ENCODE data around the gene CSMD2.
A peak's percentile ranks its signal among the peaks of the same experiment; 100 is the strongest.

Gene CSMD2

DNA sequence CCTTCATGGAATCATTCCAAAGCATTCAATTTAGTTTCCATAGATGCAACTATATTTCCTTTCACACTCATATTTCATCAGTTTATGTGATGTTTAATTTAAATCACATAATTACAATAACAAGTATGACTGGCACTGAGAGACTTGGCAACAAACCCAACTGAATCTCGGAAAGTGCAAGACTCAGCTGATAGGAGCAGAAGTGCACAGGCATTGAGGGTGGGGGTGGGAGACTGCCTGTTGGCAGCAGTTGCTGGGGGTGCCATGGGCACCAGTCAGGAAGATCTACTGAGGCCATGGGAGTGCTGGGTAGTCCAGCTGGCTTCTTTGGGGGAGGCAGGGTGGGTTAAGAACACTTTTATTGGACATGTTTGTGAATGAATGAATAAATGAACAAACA is 311.6 kb downstream of the CSMD2 start:
- H3K4me3 ChIP-seq (ENCODE audit: low read depth, low read length), result no peak overlapping the region
- TF ChIP-seq CTCF (IDR thresholded peaks at IDR 0.05; ENCODE audit: low read depth, low read length), result no peak
- in situ Hi-C loops (cut with HindIII; ENCODE audit: low sequenced_read_pairs), result no loop called here

DNA sequence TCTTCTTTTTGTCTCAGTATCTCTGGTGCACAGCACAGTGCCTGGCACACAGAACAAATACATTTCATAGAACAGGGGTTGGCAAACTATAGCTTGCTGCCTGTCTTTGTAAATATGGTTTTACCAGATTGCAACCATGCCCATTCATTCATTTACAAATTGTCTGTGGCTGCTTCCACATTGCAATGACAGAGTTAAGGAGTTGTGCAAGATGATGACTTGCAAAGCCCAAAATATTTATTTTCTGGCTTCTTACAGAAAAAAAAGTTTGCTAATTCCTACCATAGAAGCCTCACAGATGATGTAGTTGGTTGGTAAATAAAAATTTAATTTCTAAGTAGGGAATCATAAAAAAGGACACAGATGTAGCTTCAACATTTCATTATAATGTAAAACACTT is 312.3 kb downstream of the CSMD2 start:
- in situ Hi-C loops (cut with HindIII; ENCODE audit: low sequenced_read_pairs), result no loop called here
- no peak for DNase-seq (ENCODE audit: low read depth, low spot score)
- no peak overlapping the region for H3K4me3 ChIP-seq (ENCODE audit: low read depth, low read length)
- TF ChIP-seq CTCF (IDR thresholded peaks at IDR 0.05; ENCODE audit: low read depth, low read length), result no peak

More for the DNA sequence above, 311.6 kb downstream of the CSMD2 start:
- DNase-seq (ENCODE audit: low read depth, low spot score), result no peak

GRCh38 chr1:33850481-33850880 is 314.5 kb downstream of the CSMD2 start:
- DNase-seq (ENCODE audit: low read depth, low spot score), result no peak
- H3K4me3 ChIP-seq (ENCODE audit: low read depth, low read length), result no peak overlapping the region
- in situ Hi-C loops (cut with HindIII; ENCODE audit: low sequenced_read_pairs), result no loop called here
- TF ChIP-seq CTCF (IDR thresholded peaks at IDR 0.05; ENCODE audit: low read depth, low read length), result no peak

DNA sequence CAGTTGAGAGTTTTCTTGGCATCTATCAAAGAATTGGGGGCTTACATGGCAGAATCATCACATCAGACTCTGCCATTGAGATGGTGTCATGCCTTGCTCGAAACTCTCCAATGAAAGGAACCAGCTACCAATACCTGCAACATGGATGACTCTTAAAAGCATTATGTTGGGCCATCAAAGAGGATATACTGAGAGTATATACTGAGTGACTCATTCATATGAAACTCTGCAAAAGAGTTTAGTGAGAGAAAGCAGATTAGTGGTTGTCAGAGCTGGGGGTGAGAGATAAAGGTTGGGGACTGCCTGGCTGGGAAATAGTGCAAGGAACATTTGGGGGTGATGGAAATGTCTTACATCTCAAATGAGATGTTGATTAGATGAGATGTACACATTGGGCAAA is 315.8 kb downstream of the CSMD2 start:
- no peak for TF ChIP-seq CTCF (IDR thresholded peaks at IDR 0.05; ENCODE audit: low read depth, low read length)
- H3K4me3 ChIP-seq (ENCODE audit: low read depth, low read length), result no peak overlapping the region
- no peak for DNase-seq (ENCODE audit: low read depth, low spot score)
- in situ Hi-C loops (cut with HindIII; ENCODE audit: low sequenced_read_pairs), result no loop called here

DNA sequence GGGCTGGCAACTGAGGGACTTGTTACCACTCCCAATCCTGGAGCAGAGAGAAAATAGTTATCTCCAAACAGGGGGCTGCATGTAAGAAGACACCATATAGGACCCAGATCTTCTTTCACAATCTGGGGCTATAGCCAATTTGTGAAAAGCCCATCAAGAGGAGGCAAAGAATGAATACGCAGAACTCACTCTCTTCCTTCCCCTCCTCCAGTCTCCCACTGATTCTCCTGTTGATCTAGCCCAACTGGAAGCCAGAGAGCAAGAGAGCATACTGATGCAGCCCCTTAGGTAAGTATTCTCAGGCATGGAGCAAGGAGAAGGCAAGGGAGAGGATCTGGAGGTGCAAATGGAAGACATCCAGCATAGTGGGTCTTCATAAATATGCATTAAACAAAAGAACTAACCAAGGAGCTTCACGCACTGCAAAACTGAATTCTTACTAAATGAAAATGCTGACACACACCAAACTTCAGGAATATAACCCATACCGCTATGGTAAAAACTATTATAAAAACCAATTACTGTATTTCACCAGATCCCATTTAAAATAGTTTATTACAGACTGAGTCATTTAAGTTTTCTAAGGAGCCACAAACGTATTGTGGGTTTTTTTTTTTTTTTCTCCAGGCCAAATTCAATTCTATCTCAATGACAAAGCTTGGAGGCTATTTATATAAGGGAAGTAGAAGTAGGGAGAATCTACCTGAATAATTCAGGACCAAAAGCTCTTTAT is 316.7 kb downstream of the CSMD2 start:
- no peak for TF ChIP-seq CTCF (IDR thresholded peaks at IDR 0.05; ENCODE audit: low read depth, low read length)
- no peak overlapping the region for H3K4me3 ChIP-seq (ENCODE audit: low read depth, low read length)
- in situ Hi-C loops (cut with HindIII; ENCODE audit: low sequenced_read_pairs), result no loop called here
- DNase-seq (ENCODE audit: low read depth, low spot score), result peak; percentile 38

DNA sequence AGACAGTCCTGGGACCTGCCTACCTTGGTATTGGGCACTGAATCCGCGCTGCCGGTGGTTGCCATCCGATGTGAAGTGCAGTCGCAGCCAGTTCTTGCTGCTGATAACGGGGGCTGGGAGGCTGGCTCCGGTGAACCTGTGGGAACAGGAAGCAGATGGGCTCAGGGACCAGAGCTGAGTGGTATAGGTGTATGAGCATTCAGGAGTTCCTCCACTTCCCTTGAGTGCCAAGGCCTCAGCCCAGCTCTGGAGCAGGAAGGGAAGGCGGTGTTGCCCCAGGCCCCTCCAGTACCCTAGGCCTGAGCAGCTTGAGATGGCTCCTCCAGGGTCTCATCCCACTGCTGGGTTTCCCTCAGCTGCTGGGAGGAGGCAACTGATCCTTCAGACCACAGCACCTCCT is 318.2 kb downstream of the CSMD2 start:
- in situ Hi-C loops (cut with HindIII; ENCODE audit: low sequenced_read_pairs), result no loop called here
- no peak for TF ChIP-seq CTCF (IDR thresholded peaks at IDR 0.05; ENCODE audit: low read depth, low read length)
- no peak overlapping the region for H3K4me3 ChIP-seq (ENCODE audit: low read depth, low read length)
- no peak for DNase-seq (ENCODE audit: low read depth, low spot score)

Measured in astrocyte of the spinal cord (primary cell).